Measurements from ENCODE around the gene FAN1.

The FAN1 gene

DNA sequence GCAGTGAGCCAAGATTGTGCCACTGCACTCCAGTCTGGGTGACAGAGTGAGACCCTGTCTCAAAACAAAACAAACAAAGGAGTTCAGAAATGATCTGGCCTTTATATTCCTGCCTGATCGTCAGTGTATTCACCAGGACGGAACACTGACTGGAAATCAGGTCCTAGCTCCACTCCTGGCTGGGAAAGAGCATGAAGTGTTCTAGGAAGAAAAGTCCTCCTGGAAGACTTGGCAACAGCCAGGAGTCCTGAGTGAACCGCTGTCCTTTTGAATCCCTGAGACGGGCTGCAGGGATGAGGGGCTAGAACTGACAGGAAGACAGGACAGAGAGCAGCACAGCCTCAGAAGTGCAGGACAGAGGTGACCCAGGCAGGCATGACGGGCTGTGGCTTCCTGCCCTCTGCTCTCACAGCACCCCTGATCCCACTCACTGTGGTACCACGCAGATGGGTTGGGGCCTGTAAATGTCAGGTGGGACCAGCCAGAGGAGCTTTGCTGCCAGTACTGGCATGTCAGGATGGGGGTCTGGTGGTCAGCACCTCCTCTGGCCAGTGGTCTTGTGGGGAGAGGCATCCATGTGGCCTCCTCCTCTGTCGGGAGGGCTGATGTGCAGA lies 23.5 kb downstream of the FAN1 start:
- no peak overlapping the region for H3K4me3 ChIP-seq (ENCODE audit: severe bottlenecking)
- H3K27me3 ChIP-seq (ENCODE audit: insufficient read depth, poor library complexity, severe bottlenecking) = no peaks in the 10 kb centered on the region
- H3K27ac ChIP-seq (ENCODE audit: poor library complexity, severe bottlenecking) = no peak overlapping the region
- no peak for DNase-seq (ENCODE audit: low spot score)
- H3K4me1 ChIP-seq (ENCODE audit: insufficient read depth, poor library complexity, severe bottlenecking) = no peaks in the 10 kb centered on the region
- no peaks in the 10 kb centered on the region for H3K9me3 ChIP-seq (ENCODE audit: severe bottlenecking)
- peak; percentile 9; the same call in 1 of the 3 replicates for ATAC-seq (ENCODE audit: low read depth)
- peaks cover 83% of the 10 kb centered on the region for H3K36me3 ChIP-seq (ENCODE audit: low read depth)
- TF ChIP-seq, protein P1, sequence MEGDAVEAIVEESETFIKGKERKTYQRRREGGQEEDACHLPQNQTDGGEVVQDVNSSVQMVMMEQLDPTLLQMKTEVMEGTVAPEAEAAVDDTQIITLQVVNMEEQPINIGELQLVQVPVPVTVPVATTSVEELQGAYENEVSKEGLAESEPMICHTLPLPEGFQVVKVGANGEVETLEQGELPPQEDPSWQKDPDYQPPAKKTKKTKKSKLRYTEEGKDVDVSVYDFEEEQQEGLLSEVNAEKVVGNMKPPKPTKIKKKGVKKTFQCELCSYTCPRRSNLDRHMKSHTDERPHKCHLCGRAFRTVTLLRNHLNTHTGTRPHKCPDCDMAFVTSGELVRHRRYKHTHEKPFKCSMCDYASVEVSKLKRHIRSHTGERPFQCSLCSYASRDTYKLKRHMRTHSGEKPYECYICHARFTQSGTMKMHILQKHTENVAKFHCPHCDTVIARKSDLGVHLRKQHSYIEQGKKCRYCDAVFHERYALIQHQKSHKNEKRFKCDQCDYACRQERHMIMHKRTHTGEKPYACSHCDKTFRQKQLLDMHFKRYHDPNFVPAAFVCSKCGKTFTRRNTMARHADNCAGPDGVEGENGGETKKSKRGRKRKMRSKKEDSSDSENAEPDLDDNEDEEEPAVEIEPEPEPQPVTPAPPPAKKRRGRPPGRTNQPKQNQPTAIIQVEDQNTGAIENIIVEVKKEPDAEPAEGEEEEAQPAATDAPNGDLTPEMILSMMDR (IDR thresholded peaks at IDR 0.05; ENCODE audit: poor library complexity, severe bottlenecking) = no peak

DNA sequence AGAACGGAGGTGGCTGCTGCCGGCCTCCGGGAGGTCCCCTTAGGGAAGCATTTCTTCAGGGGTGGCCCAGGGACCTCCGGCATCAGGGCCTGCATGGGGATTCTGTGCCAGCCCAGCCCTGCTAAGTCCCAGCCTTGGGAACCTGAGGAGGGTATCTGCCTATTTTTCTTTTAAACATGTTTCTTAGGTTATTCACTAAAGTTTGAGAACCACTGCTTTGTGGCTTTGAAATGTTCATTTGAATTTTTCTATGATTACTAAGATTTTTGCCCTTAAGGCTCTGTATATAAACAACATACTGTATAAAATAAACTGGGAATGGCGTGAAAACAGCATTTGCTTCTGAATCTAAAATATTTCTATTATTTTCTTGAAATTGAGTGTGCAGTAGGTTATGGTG lies 24.4 kb downstream of the FAN1 start:
- Histone ChIP-seq H3K36me3 (ENCODE audit: low read depth) (peaks cover 79% of the 10 kb centered on the region), H3K27ac (ENCODE audit: poor library complexity, severe bottlenecking) (no peak overlapping the region), H3K4me3 (ENCODE audit: severe bottlenecking) (no peak overlapping the region), H3K27me3 (ENCODE audit: insufficient read depth, poor library complexity, severe bottlenecking) (no peaks in the 10 kb centered on the region), H3K9me3 (ENCODE audit: severe bottlenecking) (no peaks in the 10 kb centered on the region), H3K4me1 (ENCODE audit: insufficient read depth, poor library complexity, severe bottlenecking) (peaks cover 4% of the 10 kb centered on the region)
- ATAC-seq (ENCODE audit: low read depth) (no peak), DNase-seq (ENCODE audit: low spot score) (no peak)
- TF ChIP-seq, protein P1 (IDR thresholded peaks at IDR 0.05; ENCODE audit: poor library complexity, severe bottlenecking) = no peak

DNA sequence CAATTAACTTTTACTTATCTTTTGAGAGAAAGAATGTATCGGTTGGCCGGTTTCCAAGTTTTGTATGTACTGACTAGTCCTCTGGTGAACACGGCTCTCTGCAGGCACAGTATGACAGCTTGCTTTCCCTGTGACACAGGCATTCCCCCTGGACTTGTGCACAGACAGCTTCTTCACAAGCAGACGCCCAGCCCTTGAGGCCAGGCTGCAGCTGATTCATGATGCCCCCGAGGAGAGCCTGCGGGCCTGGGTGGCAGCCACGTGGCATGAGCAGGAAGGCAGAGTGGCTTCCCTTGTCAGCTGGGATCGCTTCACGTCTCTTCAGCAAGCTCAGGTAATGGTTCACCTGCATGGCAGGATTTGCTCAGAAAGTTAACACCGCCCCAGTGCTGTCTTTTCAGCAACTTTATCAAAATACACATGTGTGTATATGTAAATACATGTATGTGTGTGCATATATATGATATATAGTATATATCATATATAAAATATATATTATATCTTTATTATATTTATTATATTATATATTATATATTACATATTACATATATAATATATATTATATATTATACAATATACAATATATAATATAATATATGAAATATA lies 25.5 kb downstream of the FAN1 start:
- no peaks in the 10 kb centered on the region for H3K27me3 ChIP-seq (ENCODE audit: insufficient read depth, poor library complexity, severe bottlenecking)
- H3K27ac ChIP-seq (ENCODE audit: poor library complexity, severe bottlenecking) = no peak overlapping the region
- TF ChIP-seq, protein P1 (IDR thresholded peaks at IDR 0.05; ENCODE audit: poor library complexity, severe bottlenecking) = no peak
- no peak overlapping the region for H3K4me3 ChIP-seq (ENCODE audit: severe bottlenecking)
- H3K36me3 ChIP-seq (ENCODE audit: low read depth) = peaks cover 77% of the 10 kb centered on the region
- no peaks in the 10 kb centered on the region for H3K9me3 ChIP-seq (ENCODE audit: severe bottlenecking)
- DNase-seq (ENCODE audit: low spot score) (no peak), ATAC-seq (ENCODE audit: low read depth) (no peak)
- H3K4me1 ChIP-seq (ENCODE audit: insufficient read depth, poor library complexity, severe bottlenecking) = peaks cover 14% of the 10 kb centered on the region

DNA sequence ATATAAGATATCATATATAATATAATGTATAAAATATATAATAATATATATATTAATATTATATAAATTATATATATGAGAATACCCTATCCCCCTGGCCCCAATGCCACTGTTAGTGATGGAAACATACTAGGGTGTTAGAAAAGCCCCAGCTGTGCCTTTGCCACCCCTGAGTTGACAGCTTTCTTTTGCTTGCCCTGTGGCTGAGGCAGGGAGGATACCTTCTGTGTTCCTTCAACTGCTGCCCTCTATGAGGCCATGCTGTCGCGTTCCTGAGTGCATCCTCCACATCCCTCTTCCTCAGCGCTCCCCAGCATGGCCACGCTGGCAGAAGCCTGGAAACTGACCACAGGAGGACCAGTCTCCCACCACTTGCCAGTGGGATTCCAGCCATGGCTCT lies 26.3 kb downstream of the FAN1 start:
- Histone ChIP-seq H3K9me3 (ENCODE audit: severe bottlenecking) (no peaks in the 10 kb centered on the region), H3K27ac (ENCODE audit: poor library complexity, severe bottlenecking) (no peak overlapping the region), H3K36me3 (ENCODE audit: low read depth) (peaks cover 77% of the 10 kb centered on the region), H3K27me3 (ENCODE audit: insufficient read depth, poor library complexity, severe bottlenecking) (no peaks in the 10 kb centered on the region), H3K4me1 (ENCODE audit: insufficient read depth, poor library complexity, severe bottlenecking) (peaks cover 14% of the 10 kb centered on the region), H3K4me3 (ENCODE audit: severe bottlenecking) (no peak overlapping the region)
- TF ChIP-seq, protein P1 (IDR thresholded peaks at IDR 0.05; ENCODE audit: poor library complexity, severe bottlenecking) = no peak
- ATAC-seq (ENCODE audit: low read depth) (no peak), DNase-seq (ENCODE audit: low spot score) (no peak)

DNA sequence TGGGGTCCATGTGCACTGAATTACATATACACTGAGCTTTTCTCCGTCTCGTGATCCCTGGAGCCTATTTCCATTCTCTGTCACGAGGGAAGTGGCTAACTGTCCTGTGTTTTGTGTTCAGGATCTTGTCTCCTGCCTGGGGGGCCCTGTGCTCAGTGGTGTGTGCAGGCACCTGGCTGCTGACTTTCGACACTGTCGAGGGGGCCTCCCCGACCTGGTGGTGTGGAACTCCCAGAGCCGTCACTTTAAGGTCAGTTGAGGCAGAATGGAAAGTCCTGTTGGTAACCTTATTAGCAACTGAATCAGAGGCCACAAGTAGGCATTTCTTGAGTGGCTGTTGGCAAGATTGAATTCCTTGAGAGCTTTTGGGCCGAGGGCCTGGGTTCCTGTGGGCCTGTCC lies 26.7 kb downstream of the FAN1 start:
- TF ChIP-seq, protein P1 (IDR thresholded peaks at IDR 0.05; ENCODE audit: poor library complexity, severe bottlenecking) = no peak
- Histone ChIP-seq H3K4me3 (ENCODE audit: severe bottlenecking) (no peak overlapping the region), H3K4me1 (ENCODE audit: insufficient read depth, poor library complexity, severe bottlenecking) (peaks cover 14% of the 10 kb centered on the region), H3K27me3 (ENCODE audit: insufficient read depth, poor library complexity, severe bottlenecking) (no peaks in the 10 kb centered on the region), H3K9me3 (ENCODE audit: severe bottlenecking) (no peaks in the 10 kb centered on the region), H3K27ac (ENCODE audit: poor library complexity, severe bottlenecking) (no peak overlapping the region), H3K36me3 (ENCODE audit: low read depth) (peaks cover 77% of the 10 kb centered on the region)
- ATAC-seq (ENCODE audit: low read depth) = no peak
- DNase-seq (ENCODE audit: low spot score) = no peak
